Head of caudate nucleus (tissue), 42 donors: ENCODE data around the gene TNIK.

Experiments used
- DNase-seq, 42 donors: peaks; one replicate each; pipeline versions ENCODE4 v3.0.0 to v3.0.0-alpha.2; 2020 to 2021; ENCODE audit warnings: mixed read lengths in 7 of 42
- intact Hi-C: fragments of 100-400 bp; cut with DNase I; formaldehyde crosslinking; loops from one replicate; pipeline ENCODE4 v1.15.0; 2022

TNIK gene

GRCh38 chr3:171206283-171206682 lies 253.9 kb downstream of the TNIK start:
- DNase-seq, result no peak
- intact Hi-C loops, result no loop called here

GRCh38 chr3:171204942-171205341 lies 255.3 kb downstream of the TNIK start:
- DNase-seq, result no peak
- intact Hi-C loops, result no loop called here

GRCh38 chr3:171201825-171202224 lies 258.4 kb downstream of the TNIK start:
- intact Hi-C loops, result no loop called here
- no peak for DNase-seq

- DNase-seq, result no peak
- intact Hi-C loops, result no loop called here
Measured at GRCh38 chr3:171200750-171201088, 259.5 kb downstream of the TNIK start.

GRCh38 chr3:171200052-171200749 lies 260.0 kb downstream of the TNIK start:
- DNase-seq, result no peak
- intact Hi-C loops, result no loop called here

- no peak for DNase-seq
- intact Hi-C loops, result no loop called here
Measured at GRCh38 chr3:171199473-171199829, 260.8 kb downstream of the TNIK start.

GRCh38 chr3:171198781-171199472 lies 261.3 kb downstream of the TNIK start:
- intact Hi-C loops, result no loop called here
- DNase-seq, result no peak

GRCh38 chr3:171195686-171196085 lies 264.5 kb downstream of the TNIK start:
- intact Hi-C loops, result no loop called here
- DNase-seq, result no peak

- intact Hi-C loops, result no loop called here
Measured at GRCh38 chr3:171194965-171195364, 265.2 kb downstream of the TNIK start.

GRCh38 chr3:171193693-171194092 lies 266.5 kb downstream of the TNIK start:
- intact Hi-C loops, result no loop called here
- DNase-seq, result no peak

More at GRCh38 chr3:171194965-171195364, 265.2 kb downstream of the TNIK start:
- no peak for DNase-seq

- intact Hi-C loops, result no loop called here
- no peak for DNase-seq
Measured at GRCh38 chr3:171192176-171192854, 267.9 kb downstream of the TNIK start.

- DNase-seq, result peak in 3 of 42 donors; percentile 24 to 25 (median 24)
- intact Hi-C loops, result no loop called here
Measured at GRCh38 chr3:171190668-171191067, 269.5 kb downstream of the TNIK start.

GRCh38 chr3:171189394-171190080 lies 270.7 kb downstream of the TNIK start:
- intact Hi-C loops, result loop anchor here (5.0 kb wide), 1 partner anchor 273 kb away; the partner anchor contains the start of gene TNIK
- DNase-seq, result no peak

- peak in 16 of 42 donors; percentile 9 to 75 (median 40) for DNase-seq
- intact Hi-C loops, result loop anchor here (2.0 to 5.0 kb wide), 2 partner anchors 275 to 379 kb away; partner anchors contain the start of gene TNIK
Measured at GRCh38 chr3:171187706-171188290, 272.4 kb downstream of the TNIK start.

- DNase-seq, result no peak
- intact Hi-C loops, result loop anchor here (2.0 to 5.0 kb wide), 2 partner anchors 275 to 380 kb away; partner anchors contain the start of gene TNIK
Measured at GRCh38 chr3:171186817-171187500, 273.2 kb downstream of the TNIK start.

- no peak for DNase-seq
- intact Hi-C loops, result loop anchor here (2.0 to 5.0 kb wide), 2 partner anchors 276 to 380 kb away; partner anchors contain the start of gene TNIK
Measured at GRCh38 chr3:171186383-171186782, 273.8 kb downstream of the TNIK start.

- intact Hi-C loops, result loop anchor here (2.0 to 5.0 kb wide), 2 partner anchors 276 to 381 kb away; partner anchors contain the start of gene TNIK
Measured at GRCh38 chr3:171185959-171186358, 274.2 kb downstream of the TNIK start.

GRCh38 chr3:171184372-171184771 lies 275.8 kb downstream of the TNIK start:
- intact Hi-C loops, result no loop called here
- no peak for DNase-seq

More at GRCh38 chr3:171185959-171186358, 274.2 kb downstream of the TNIK start:
- DNase-seq, result no peak
